Chondrocyte (in vitro differentiated cells): ENCODE measurements around the gene ADAMTS3. TPM values are rescaled to one million over a fixed set of nuclear protein-coding genes. Genes with fewer than 3 reads are reported as not detected.

Experiments
- DNase-seq: peaks from one replicate; pipeline ENCODE4 v3.0.0; 2021; ENCODE audit warnings: mixed read lengths, low spot score
- H3K27ac Mint-ChIP-seq: one replicate; pipeline ENCODE4 v1.8.0; 2021; ENCODE audit warnings: mild to moderate bottlenecking, moderate library complexity, mixed read lengths; ENCODE audit not compliant: unreplicated experiment
- H3K27me3 Mint-ChIP-seq: 2 replicates; pipeline ENCODE4 v1.8.0; 2021; ENCODE audit warnings: low read depth, mixed read lengths
- H3K36me3 Mint-ChIP-seq: 2 replicates; pipeline ENCODE4 v1.8.0; 2021; ENCODE audit warnings: low read depth, mixed read lengths
- H3K4me1 Mint-ChIP-seq: 2 replicates; pipeline ENCODE4 v1.8.0; 2021; ENCODE audit warnings: low read depth, mild to moderate bottlenecking, mixed read lengths
- H3K4me3 Mint-ChIP-seq: one replicate; pipeline ENCODE4 v1.8.0; 2021; ENCODE audit warnings: mild to moderate bottlenecking, moderate library complexity, mixed read lengths; ENCODE audit not compliant: unreplicated experiment
- H3K9me3 Mint-ChIP-seq: 2 replicates; pipeline ENCODE4 v1.8.0; 2021; ENCODE audit warnings: low read depth, mixed read lengths
- total RNA-seq: library from RNA; stranded (reverse); gene quantifications from 3 replicates; pipeline ENCODE4 v1.2.1, GENCODE V29; 2021
- TF ChIP-seq, protein P1 (sequence below): fragments of 200-600 bp; sonication (generic); IDR thresholded peaks from 2 replicates; pipeline ENCODE4 v1.5.0; 2021; ENCODE audit warnings: antibody characterized with exemption, mild to moderate bottlenecking, moderate library complexity

Gene ADAMTS3
- total RNA-seq, 1 donor from 2014 or later: 0.60 TPM

DNA sequence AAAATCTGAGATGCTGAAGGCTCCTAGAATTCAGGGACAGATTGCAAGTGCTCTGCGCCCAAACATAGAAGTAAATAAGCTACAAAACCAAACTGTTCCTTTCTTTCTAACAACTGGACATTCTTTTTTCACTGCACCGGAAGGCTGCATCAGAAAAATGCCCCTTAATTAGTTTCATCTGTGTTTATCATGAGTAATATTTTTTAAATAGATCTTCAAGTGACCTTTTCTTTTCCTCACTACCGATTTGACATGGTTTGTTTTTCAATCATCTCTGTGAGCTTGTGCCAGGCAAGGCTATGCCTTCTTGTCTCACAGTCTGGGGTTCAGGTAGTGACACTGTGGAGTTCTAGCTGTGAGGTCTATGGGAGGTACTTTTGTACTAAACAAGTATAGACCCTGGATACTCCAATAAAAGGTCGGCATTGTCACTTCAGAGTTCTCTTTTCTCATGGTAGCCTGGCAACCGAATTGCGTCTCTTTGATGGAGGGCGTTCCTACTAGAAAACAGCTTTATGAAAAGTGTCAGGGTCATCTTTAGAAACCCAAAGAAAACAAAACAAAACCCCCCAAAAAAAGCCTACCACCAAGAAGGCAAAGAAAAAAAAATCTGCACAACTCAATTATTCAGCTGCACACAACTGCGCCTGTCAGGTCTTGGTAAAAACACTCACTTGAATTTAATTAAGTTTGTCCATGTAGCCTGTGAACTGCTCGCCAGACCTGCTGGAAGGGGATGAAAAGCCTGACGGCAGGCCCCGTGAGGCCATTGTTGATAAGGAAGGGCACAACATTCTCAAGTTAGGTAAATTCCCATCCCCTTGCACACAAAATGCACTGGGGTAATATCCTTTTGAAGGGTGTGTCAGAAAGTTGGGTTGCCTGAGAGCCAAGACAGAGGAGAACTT is 22.8 kb upstream of the ADAMTS3 start:
- Mint-ChIP-seq H3K9me3 (peaks cover 15% of the 10 kb centered on the region), H3K4me1 (no peaks in the 10 kb centered on the region), H3K27ac (no peak overlapping the region), H3K27me3 (peaks cover 16% of the 10 kb centered on the region), H3K4me3 (no peak overlapping the region), H3K36me3 (no peaks in the 10 kb centered on the region)
- DNase-seq: no peak
- TF ChIP-seq, protein P1, sequence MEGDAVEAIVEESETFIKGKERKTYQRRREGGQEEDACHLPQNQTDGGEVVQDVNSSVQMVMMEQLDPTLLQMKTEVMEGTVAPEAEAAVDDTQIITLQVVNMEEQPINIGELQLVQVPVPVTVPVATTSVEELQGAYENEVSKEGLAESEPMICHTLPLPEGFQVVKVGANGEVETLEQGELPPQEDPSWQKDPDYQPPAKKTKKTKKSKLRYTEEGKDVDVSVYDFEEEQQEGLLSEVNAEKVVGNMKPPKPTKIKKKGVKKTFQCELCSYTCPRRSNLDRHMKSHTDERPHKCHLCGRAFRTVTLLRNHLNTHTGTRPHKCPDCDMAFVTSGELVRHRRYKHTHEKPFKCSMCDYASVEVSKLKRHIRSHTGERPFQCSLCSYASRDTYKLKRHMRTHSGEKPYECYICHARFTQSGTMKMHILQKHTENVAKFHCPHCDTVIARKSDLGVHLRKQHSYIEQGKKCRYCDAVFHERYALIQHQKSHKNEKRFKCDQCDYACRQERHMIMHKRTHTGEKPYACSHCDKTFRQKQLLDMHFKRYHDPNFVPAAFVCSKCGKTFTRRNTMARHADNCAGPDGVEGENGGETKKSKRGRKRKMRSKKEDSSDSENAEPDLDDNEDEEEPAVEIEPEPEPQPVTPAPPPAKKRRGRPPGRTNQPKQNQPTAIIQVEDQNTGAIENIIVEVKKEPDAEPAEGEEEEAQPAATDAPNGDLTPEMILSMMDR: no peak

DNA sequence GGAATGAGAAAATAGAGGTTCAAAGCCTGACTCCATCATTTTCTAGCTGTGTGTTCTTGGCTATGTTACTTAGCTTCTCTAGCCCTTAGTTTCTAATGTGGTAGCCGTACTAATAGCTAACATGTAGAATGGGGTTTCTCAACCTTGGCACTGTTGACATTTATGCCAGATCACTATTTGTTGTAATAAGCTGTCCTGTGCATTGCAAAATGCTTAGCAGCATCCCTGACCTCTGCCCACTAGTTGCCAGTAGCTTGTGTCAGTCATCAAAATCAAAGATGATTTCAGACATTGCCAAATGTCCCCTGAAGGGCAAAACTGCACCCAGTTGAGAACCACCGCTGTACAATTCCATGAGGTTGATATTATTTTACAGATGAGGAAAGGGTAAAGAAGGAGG is 18.3 kb upstream of the ADAMTS3 start:
- no peaks in the 10 kb centered on the region for H3K9me3 Mint-ChIP-seq
- TF ChIP-seq, protein P1: no peak
- H3K36me3 Mint-ChIP-seq: no peaks in the 10 kb centered on the region
- no peaks in the 10 kb centered on the region for H3K4me1 Mint-ChIP-seq
- no peak overlapping the region for H3K27ac Mint-ChIP-seq
- no peak overlapping the region for H3K4me3 Mint-ChIP-seq
- peaks cover 18% of the 10 kb centered on the region for H3K27me3 Mint-ChIP-seq
- DNase-seq: no peak

DNA sequence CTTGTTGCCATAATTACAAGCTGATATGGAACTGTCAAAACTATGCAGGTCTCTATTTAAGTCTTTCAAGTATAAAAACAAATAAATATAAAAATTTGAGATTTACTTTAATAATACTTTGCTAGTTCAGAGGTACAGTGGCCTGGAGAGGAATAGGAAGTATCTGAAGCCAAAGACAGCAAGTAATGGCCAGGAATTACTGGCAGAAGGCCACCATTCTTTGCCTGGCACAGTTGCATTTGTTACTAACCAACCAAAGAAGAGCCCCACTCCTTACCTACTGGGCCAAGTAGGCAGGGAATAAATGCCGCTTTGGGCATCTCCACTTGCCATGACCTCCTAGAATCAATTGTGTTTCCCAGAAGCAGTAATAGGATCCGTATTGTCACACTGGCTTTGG is 13.8 kb upstream of the ADAMTS3 start:
- H3K27ac Mint-ChIP-seq: no peak overlapping the region
- no peaks in the 10 kb centered on the region for H3K9me3 Mint-ChIP-seq
- no peaks in the 10 kb centered on the region for H3K4me1 Mint-ChIP-seq
- H3K36me3 Mint-ChIP-seq: no peaks in the 10 kb centered on the region
- H3K27me3 Mint-ChIP-seq: peaks cover 11% of the 10 kb centered on the region
- TF ChIP-seq, protein P1: no peak
- no peak for DNase-seq
- H3K4me3 Mint-ChIP-seq: no peak overlapping the region

DNA sequence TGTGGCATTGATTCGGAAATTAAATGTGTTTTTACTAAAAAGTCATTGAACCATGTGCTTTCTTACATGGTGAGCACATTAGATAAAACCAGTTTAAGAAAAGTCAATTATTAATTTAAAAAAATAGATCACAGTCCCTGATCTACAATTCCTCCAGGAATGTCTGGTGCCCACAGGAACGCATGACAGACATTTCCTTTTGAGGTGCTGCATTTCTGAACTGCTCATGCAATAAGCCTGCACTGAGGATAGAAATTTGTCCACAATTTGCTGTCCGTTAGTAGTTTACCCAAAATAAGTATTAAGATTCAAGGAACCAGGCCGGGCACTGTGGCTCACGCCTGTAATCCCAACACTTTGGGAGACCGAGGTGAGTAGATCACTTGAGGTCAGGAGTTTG is 8.2 kb upstream of the ADAMTS3 start:
- Mint-ChIP-seq H3K27me3 (no peaks in the 10 kb centered on the region), H3K4me1 (no peaks in the 10 kb centered on the region), H3K4me3 (no peak overlapping the region), H3K36me3 (no peaks in the 10 kb centered on the region), H3K27ac (no peak overlapping the region), H3K9me3 (no peaks in the 10 kb centered on the region)
- DNase-seq: no peak
- TF ChIP-seq, protein P1: no peak

DNA sequence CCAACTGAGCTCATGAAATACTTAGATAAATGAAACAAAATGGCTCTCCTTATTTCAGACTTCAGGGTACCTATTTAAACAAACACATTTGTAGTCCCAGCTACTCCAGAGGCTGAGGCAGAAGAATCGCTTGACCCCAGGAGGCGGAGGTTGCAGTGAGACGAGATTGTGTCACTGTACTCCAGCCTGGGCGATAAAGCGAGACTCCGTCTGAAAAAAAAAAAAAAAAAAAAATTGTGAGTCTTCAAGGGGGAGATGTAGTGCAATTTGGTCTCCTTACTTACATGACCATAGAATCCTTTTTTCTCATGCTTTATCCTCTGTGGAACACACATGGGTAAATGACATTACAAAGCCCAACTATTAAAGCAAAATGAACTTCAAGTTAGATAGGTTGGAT is 2.3 kb upstream of the ADAMTS3 start:
- Mint-ChIP-seq H3K4me1 (peaks cover 19% of the 10 kb centered on the region), H3K27ac (no peak overlapping the region), H3K36me3 (no peaks in the 10 kb centered on the region), H3K9me3 (no peaks in the 10 kb centered on the region), H3K4me3 (no peak overlapping the region), H3K27me3 (no peaks in the 10 kb centered on the region)
- DNase-seq: no peak
- TF ChIP-seq, protein P1: no peak
